Measurements from ENCODE around the gene ITGB6. TPM values are rescaled to one million over a fixed set of nuclear protein-coding genes. Genes with fewer than 3 reads are reported as not detected.

The ITGB6 gene
- total and polyA plus RNA-seq, 2 of the 4 experiments (the other 2 are of a cell fraction) = under 0.01 TPM; not detected in 1

DNA sequence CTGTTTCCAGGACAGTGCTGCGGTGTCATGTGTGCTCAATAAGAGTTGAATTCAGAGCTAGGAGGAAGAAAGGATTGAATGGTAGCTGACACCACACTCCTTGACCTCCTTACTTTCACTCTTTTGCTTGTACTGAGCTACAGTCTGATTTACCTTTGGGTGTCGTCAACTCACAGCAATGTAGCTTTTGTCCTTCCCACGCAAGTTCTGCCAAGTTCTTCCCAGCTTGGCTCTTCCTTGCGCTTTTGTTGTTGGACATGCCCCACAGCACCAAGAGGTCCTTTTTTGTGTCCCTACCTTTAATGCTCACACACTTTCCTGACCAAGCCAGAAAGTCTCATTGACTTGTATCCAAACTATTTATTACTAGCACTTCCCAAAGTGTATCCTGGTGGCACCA lies 38.3 kb upstream of the ITGB6 start:
- no peak overlapping the region for H2AK5ac ChIP-seq (ENCODE audit: low read depth, low read length)
- DNase-seq = no peak
- H3K4me2 ChIP-seq (ENCODE audit: low read depth, low read length) = no peak overlapping the region
- no peak overlapping the region for H2AFZ ChIP-seq (replicated peaks; ENCODE audit: low read length, poor library complexity)
- intact Hi-C loops (cut with micrococcal nuclease) (no loop called here), dilution Hi-C loops (cut with HindIII; ENCODE audit: low sequenced_read_pairs, unreplicated experiment) (no loop called here), in situ Hi-C loops (cut with MboI; ENCODE audit: low sequenced_read_pairs) (no loop called here)
- no peak overlapping the region for H2BK20ac ChIP-seq (ENCODE audit: low read depth, low read length)
- H4K5ac ChIP-seq (ENCODE audit: low read depth, low read length) = no peak overlapping the region
- H3K56ac ChIP-seq (ENCODE audit: extremely low read depth, insufficient read depth, low read length) = no peak overlapping the region
- BruUV-seq (replicated peaks) = no TSS peak
- H3K27ac ChIP-seq (ENCODE audit: insufficient read depth, low read length) = no peak overlapping the region
- H2AK9ac ChIP-seq (replicated peaks; ENCODE audit: low read depth, low read length, poor library complexity) = no peak overlapping the region
- H3K18ac ChIP-seq (ENCODE audit: low read depth, low read length) = no peak overlapping the region
- H3K79me1 ChIP-seq (ENCODE audit: low read depth in 1 of 2, low read length in 2 of 2) = no peaks in the 10 kb centered on the region
- no peak for ATAC-seq (ENCODE audit: low read depth)
- H2BK5ac ChIP-seq (ENCODE audit: low read depth, low read length, poor library complexity, severe bottlenecking) = no peak overlapping the region
- H3K36me3 ChIP-seq (ENCODE audit: control insufficient read depth, insufficient read depth, low read length) = no peaks in the 10 kb centered on the region
- TF ChIP-seq, protein P1, sequence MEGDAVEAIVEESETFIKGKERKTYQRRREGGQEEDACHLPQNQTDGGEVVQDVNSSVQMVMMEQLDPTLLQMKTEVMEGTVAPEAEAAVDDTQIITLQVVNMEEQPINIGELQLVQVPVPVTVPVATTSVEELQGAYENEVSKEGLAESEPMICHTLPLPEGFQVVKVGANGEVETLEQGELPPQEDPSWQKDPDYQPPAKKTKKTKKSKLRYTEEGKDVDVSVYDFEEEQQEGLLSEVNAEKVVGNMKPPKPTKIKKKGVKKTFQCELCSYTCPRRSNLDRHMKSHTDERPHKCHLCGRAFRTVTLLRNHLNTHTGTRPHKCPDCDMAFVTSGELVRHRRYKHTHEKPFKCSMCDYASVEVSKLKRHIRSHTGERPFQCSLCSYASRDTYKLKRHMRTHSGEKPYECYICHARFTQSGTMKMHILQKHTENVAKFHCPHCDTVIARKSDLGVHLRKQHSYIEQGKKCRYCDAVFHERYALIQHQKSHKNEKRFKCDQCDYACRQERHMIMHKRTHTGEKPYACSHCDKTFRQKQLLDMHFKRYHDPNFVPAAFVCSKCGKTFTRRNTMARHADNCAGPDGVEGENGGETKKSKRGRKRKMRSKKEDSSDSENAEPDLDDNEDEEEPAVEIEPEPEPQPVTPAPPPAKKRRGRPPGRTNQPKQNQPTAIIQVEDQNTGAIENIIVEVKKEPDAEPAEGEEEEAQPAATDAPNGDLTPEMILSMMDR (conservative IDR thresholded peaks at IDR 0.05; ENCODE audit: low read depth, low read length) = no peak
- TF ChIP-seq RCOR1 (IDR thresholded peaks at IDR 0.05; ENCODE audit: insufficient replicate concordance, low read length) = no peak
- TF ChIP-seq, protein P2, sequence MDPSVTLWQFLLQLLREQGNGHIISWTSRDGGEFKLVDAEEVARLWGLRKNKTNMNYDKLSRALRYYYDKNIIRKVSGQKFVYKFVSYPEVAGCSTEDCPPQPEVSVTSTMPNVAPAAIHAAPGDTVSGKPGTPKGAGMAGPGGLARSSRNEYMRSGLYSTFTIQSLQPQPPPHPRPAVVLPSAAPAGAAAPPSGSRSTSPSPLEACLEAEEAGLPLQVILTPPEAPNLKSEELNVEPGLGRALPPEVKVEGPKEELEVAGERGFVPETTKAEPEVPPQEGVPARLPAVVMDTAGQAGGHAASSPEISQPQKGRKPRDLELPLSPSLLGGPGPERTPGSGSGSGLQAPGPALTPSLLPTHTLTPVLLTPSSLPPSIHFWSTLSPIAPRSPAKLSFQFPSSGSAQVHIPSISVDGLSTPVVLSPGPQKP (IDR thresholded peaks at IDR 0.05; ENCODE audit: borderline replicate concordance, low read depth, low read length) = no peak
- no peak for TF ChIP-seq MXI1 (IDR thresholded peaks at IDR 0.05; ENCODE audit: borderline replicate concordance, low read depth, low read length)
- TF ChIP-seq NFE2L2 (IDR thresholded peaks at IDR 0.05; ENCODE audit: low read depth, low read length) = no peak
- no peak for TF ChIP-seq RFX5 (IDR thresholded peaks at IDR 0.05; ENCODE audit: low read depth, low read length)
- TF ChIP-seq SMC3 (IDR thresholded peaks at IDR 0.05; ENCODE audit: low read depth, low read length) = no peak
- no peak for TF ChIP-seq MAFK (IDR thresholded peaks at IDR 0.05; ENCODE audit: low read depth, low read length)
- TF ChIP-seq MAZ (IDR thresholded peaks at IDR 0.05; ENCODE audit: borderline replicate concordance, low read depth, low read length) = no peak
- TF ChIP-seq, protein P3, sequence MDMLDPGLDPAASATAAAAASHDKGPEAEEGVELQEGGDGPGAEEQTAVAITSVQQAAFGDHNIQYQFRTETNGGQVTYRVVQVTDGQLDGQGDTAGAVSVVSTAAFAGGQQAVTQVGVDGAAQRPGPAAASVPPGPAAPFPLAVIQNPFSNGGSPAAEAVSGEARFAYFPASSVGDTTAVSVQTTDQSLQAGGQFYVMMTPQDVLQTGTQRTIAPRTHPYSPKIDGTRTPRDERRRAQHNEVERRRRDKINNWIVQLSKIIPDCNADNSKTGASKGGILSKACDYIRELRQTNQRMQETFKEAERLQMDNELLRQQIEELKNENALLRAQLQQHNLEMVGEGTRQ (IDR thresholded peaks at IDR 0.05; ENCODE audit: low read depth, low read length) = no peak
- TF ChIP-seq RAD21 (IDR thresholded peaks at IDR 0.05; ENCODE audit: low read length) = no peak
- no peak overlapping the region for H3K9ac ChIP-seq (ENCODE audit: low read depth, low read length)
- H2BK120ac ChIP-seq (ENCODE audit: low read depth, low read length) = no peak overlapping the region
- H3K27me3 ChIP-seq (ENCODE audit: control insufficient read depth, insufficient read depth, low read length) = no peaks in the 10 kb centered on the region
- no peak overlapping the region for H2BK15ac ChIP-seq (ENCODE audit: low read depth, low read length)
- no peak overlapping the region for H4K91ac ChIP-seq (ENCODE audit: insufficient read depth, low read depth, low read length)
- H3K9me3 ChIP-seq (ENCODE audit: control insufficient read depth, insufficient read depth, low read length) = no peaks in the 10 kb centered on the region
- H4K20me1 ChIP-seq (ENCODE audit: insufficient read depth, low read length) = no peaks in the 10 kb centered on the region
- CTCF ChIA-PET = no interaction called here
- WGBS, 2 experiments (ENCODE audit: extremely low coverage in 2 of 2, insufficient read length in 1 of 2) = 100% methylated on average over 3 of the region's 4 CpGs; no CpG with 5 or more reads in 1 of the 2 experiments
- H3K4ac ChIP-seq (ENCODE audit: low read depth, low read length) = no peak overlapping the region
- POLR2A ChIA-PET (ENCODE audit: unreplicated experiment) = no interaction called here
- H3K14ac ChIP-seq (replicated peaks; ENCODE audit: low read depth, low read length) = no peak overlapping the region
- H3K4me3 ChIP-seq (ENCODE audit: insufficient read depth, low read depth, low read length) = no peak overlapping the region
- H3K4me1 ChIP-seq (ENCODE audit: control insufficient read depth, insufficient read depth, low read length) = peaks cover 5% of the 10 kb centered on the region
- no peak overlapping the region for H4K8ac ChIP-seq (ENCODE audit: low read depth in 2 of 2, low read length in 2 of 2)
- H3K23ac ChIP-seq (ENCODE audit: low read depth, low read length) = no peak overlapping the region
- H3K9me1 ChIP-seq (ENCODE audit: insufficient read depth, low read length) = no peaks in the 10 kb centered on the region
